ENCODE results near the gene LAMTOR2. TPM values are rescaled to one million over a fixed set of nuclear protein-coding genes. Genes with fewer than 3 reads are reported as not detected.

The LAMTOR2 gene
- total and polyA plus RNA-seq, 9 of the 15 experiments (the other 6 are each of a cell fraction or from before 2014, with no cell fraction given): 39.0 to 161 (median 74.6) TPM

DNA sequence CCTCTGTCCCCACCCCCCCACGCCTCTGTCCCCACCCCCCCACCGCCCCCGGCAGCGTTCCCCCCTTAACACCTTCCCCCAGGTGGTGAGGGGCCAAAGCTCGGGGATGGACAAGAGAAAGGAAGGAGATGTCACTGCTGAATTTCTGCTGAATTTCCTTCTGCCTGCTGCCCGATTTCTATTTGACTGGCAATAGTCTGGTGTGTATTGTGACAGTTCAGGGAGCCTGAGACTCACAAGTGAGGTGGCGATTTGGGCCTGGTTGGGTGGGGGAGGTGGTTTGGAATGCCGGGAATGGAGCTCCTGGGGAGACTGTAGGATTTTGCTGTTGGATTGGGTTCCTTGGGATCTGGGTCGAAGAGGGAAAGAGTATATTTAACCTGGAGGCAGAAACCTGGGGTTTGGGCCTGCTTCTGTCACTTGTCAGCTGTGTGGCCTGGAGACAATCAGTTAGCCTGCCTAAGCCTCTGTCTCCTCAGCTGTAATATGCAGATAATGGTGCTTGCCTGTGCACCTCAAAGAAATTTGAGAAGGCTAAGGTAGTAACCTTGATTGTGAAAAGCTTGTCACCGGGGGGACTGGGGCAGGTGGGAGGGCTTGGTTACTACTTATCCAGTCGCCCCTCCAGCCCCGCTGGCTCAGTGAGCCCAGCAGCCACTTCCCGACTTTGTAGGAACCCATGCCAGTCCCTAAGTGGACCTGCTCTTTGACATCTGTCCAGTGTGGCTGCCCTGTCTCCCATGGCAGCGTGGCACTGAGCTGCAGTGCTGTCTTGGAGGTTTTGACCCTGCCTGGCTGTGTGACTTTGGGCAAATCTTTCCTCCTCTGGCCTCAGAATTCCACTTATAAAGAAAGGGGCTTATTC, 52.3 kb downstream of the LAMTOR2 start (continued):
- no peak for TF ChIP-seq SIN3B (IDR thresholded peaks at IDR 0.05; ENCODE audit: low read depth)
- no peak for TF ChIP-seq HNRNPL (IDR thresholded peaks at IDR 0.05; ENCODE audit: low read depth, low read length)
- no peak for TF ChIP-seq ASH1L (IDR thresholded peaks at IDR 0.05; ENCODE audit: borderline replicate concordance, low read depth, partially characterized antibody)
- TF ChIP-seq, protein P1, sequence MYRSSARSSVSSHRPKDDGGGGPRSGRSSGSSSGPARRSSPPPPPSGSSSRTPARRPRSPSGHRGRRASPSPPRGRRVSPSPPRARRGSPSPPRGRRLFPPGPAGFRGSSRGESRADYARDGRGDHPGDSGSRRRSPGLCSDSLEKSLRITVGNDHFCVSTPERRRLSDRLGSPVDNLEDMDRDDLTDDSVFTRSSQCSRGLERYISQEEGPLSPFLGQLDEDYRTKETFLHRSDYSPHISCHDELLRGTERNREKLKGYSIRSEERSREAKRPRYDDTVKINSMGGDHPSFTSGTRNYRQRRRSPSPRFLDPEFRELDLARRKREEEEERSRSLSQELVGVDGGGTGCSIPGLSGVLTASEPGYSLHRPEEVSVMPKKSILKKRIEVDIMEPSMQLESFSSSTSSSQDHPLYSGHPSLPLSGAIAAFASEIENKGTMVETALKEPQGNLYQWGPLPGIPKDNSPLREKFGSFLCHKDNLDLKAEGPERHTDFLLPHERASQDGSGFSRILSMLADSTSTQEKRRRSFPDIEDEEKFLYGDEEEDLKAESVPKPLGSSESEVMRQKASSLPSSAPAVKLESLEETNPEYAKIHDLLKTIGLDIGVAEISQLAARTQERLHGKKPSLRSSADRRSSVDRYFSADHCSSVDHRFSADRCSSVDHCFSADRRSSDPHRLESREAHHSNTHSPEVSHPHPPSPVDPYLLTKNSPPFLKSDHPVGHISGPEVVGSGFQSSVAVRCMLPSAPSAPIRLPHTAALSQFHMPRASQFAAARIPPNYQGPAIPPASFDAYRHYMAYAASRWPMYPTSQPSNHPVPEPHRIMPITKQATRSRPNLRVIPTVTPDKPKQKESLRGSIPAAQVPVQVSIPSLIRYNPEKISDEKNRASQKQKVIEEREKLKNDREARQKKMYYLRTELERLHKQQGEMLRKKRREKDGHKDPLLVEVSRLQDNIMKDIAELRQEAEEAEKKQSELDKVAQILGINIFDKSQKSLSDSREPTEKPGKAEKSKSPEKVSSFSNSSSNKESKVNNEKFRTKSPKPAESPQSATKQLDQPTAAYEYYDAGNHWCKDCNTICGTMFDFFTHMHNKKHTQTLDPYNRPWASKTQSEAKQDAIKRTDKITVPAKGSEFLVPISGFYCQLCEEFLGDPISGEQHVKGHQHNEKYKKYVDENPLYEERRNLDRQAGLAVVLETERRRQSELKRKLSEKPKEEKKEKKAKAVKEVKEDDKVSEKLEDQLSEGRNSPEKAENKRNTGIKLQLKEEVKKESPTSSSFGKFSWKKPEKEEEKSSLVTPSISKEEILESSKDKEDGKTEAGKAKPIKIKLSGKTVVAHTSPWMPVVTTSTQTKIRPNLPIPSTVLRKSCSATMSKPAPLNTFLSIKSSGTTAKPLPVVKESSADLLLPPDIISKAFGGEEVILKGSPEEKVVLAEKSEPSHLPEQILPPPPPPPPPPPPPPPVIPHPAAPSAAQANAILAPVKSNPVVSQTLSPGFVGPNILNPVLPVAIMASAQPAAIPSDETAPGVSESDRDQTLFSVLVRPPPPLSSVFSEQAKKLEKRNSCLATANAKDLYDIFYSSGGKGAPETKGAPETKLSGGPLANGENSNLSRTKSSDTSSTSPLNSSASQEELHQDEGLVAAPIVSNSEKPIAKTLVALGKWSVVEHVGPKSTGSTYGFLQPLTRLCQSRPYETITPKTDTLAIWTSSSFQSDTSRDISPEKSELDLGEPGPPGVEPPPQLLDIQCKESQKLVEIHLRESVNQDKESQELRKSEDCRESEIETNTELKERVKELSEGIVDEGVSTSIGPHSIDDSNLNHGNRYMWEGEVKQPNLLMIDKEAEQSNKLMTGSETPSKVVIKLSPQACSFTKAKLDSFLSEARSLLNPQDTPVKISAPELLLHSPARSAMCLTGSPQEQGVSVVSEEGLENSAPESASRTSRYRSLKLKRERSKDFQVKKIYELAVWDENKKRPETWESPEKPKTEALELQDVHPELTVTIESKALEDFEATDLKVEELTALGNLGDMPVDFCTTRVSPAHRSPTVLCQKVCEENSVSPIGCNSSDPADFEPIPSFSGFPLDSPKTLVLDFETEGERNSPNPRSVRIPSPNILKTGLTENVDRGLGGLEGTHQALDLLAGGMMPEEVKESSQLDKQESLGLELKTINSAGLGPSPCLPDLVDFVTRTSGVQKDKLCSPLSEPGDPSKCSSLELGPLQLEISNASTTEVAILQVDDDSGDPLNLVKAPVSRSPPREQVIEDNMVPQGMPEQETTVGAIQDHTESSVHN (IDR thresholded peaks at IDR 0.05; ENCODE audit: borderline replicate concordance in 1 of 2, low read depth in 1 of 2): peak in 1 of 2 experiments; percentile 80; a peak in 1 of 4 replicates
- TF ChIP-seq HMGN3 (IDR thresholded peaks at IDR 0.05; ENCODE audit: borderline replicate concordance, extremely low read depth, insufficient read length, low read depth, low read length): no peak
- TF ChIP-seq, protein P2, sequence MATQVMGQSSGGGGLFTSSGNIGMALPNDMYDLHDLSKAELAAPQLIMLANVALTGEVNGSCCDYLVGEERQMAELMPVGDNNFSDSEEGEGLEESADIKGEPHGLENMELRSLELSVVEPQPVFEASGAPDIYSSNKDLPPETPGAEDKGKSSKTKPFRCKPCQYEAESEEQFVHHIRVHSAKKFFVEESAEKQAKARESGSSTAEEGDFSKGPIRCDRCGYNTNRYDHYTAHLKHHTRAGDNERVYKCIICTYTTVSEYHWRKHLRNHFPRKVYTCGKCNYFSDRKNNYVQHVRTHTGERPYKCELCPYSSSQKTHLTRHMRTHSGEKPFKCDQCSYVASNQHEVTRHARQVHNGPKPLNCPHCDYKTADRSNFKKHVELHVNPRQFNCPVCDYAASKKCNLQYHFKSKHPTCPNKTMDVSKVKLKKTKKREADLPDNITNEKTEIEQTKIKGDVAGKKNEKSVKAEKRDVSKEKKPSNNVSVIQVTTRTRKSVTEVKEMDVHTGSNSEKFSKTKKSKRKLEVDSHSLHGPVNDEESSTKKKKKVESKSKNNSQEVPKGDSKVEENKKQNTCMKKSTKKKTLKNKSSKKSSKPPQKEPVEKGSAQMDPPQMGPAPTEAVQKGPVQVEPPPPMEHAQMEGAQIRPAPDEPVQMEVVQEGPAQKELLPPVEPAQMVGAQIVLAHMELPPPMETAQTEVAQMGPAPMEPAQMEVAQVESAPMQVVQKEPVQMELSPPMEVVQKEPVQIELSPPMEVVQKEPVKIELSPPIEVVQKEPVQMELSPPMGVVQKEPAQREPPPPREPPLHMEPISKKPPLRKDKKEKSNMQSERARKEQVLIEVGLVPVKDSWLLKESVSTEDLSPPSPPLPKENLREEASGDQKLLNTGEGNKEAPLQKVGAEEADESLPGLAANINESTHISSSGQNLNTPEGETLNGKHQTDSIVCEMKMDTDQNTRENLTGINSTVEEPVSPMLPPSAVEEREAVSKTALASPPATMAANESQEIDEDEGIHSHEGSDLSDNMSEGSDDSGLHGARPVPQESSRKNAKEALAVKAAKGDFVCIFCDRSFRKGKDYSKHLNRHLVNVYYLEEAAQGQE (IDR thresholded peaks at IDR 0.05; ENCODE audit: borderline replicate concordance): no peak
- TF ChIP-seq, protein P2 (CRISPR knock-in tag; IDR thresholded peaks at IDR 0.05; ENCODE audit: low read depth): no peak
- TF ChIP-seq IRF2 (CRISPR knock-in tag; IDR thresholded peaks at IDR 0.05): no peak
